Measurements from ENCODE around the gene KIAA1671. TPM values are rescaled to one million over a fixed set of nuclear protein-coding genes. Genes with fewer than 3 reads are reported as not detected.
A peak's percentile ranks its signal among the peaks of the same experiment; 100 is the strongest.

KIAA1671 gene
- total and polyA plus RNA-seq, 4 donors: 8.7 to 35.9 (median 19.1) TPM

DNA sequence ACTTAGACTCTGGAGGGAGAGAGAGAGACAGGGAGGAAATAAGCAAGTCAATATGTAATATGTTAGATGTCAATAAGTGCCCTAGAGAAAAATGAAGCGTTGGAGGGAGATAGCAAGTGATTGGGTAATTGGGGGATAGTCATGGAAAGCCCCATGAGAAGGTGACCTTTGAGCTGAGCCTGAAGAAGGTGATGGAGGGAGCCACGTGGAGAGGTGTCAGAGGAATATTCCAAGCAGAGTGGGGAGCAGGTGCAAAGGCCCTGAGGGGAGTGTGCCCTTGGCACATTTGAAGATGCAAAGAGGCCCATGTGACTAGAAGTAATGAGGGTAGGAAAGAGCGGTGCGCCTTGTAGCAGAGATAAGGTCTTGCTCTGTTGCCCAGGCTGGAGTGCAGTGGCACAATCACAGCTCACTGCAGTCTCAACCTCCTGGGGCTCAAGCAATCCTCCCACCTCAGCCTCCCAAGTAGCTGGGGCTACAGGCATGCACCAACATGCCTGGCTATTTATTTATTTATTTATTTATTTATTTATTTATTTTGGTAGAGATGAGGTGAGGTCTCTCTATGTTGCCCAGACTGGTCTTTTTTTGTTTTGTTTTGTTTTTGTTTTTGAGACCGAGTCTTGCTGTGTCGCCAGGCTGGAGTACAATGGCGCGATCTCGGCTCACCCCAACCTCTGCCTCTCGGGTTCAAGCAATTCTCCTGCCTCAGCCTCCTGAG lies 8.1 kb upstream of the KIAA1671 start:
- no peak for DNase-seq (ENCODE audit: low spot score)
- Histone ChIP-seq H3K9ac (ENCODE audit: low read depth in 1 of 2, low read length in 2 of 2) (no peak overlapping the region), H3K9me3 (ENCODE audit: control insufficient read depth in 4 of 4, low read length in 3 of 4) (no peaks in the 10 kb centered on the region), H3K27me3 (ENCODE audit: control insufficient read depth in 4 of 4, insufficient read depth in 4 of 4, low read length in 3 of 4) (no peaks in the 10 kb centered on the region), H3K27ac (ENCODE audit: low read depth in 1 of 2, low read length in 2 of 2) (no peak overlapping the region), H3K4me3 (ENCODE audit: low read depth in 1 of 3, low read length in 3 of 3) (no peak overlapping the region), H3K36me3 (ENCODE audit: control insufficient read depth in 4 of 4, insufficient read depth in 3 of 4, low read depth in 1 of 4, low read length in 3 of 4) (no peaks in the 10 kb centered on the region), H3K4me1 (ENCODE audit: control insufficient read depth in 4 of 4, insufficient read depth in 4 of 4, low read length in 3 of 4) (peaks cover 0 to 5% (median 0%) of the 10 kb centered on the region in 4 donors)
- TF ChIP-seq HNF4A (conservative IDR thresholded peaks at IDR 0.05): peak; percentile 11 to 12
- no peak for TF ChIP-seq JUND (IDR thresholded peaks at IDR 0.05)
- TF ChIP-seq, protein P1, sequence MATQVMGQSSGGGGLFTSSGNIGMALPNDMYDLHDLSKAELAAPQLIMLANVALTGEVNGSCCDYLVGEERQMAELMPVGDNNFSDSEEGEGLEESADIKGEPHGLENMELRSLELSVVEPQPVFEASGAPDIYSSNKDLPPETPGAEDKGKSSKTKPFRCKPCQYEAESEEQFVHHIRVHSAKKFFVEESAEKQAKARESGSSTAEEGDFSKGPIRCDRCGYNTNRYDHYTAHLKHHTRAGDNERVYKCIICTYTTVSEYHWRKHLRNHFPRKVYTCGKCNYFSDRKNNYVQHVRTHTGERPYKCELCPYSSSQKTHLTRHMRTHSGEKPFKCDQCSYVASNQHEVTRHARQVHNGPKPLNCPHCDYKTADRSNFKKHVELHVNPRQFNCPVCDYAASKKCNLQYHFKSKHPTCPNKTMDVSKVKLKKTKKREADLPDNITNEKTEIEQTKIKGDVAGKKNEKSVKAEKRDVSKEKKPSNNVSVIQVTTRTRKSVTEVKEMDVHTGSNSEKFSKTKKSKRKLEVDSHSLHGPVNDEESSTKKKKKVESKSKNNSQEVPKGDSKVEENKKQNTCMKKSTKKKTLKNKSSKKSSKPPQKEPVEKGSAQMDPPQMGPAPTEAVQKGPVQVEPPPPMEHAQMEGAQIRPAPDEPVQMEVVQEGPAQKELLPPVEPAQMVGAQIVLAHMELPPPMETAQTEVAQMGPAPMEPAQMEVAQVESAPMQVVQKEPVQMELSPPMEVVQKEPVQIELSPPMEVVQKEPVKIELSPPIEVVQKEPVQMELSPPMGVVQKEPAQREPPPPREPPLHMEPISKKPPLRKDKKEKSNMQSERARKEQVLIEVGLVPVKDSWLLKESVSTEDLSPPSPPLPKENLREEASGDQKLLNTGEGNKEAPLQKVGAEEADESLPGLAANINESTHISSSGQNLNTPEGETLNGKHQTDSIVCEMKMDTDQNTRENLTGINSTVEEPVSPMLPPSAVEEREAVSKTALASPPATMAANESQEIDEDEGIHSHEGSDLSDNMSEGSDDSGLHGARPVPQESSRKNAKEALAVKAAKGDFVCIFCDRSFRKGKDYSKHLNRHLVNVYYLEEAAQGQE (IDR thresholded peaks at IDR 0.05): no peak
- TF ChIP-seq EGR1 (IDR thresholded peaks at IDR 0.05; ENCODE audit: low read depth in 2 of 2): no peak
- no peak for TF ChIP-seq RXRA (IDR thresholded peaks at IDR 0.05)
- 83% methylated on average over 10 of the region's 10 CpGs for WGBS

DNA sequence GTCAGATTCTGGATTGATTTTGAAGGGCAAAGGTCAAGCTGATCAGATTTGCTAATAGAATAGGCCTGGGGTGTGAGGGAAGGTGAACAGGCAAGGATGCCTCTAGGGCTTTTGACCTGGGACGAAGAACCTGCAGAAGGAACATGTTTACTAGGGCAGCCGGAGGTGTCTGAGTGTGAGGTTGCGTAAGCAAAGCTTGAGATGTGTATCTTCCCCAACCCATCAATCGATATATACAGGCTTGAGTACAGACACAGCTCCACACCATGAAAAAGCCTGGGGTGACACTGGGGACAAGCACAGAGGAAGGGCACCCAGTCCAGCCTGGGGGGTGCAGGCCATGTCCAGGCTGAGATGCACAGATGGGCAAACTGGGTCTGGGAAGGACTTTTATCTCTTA lies 7.1 kb upstream of the KIAA1671 start:
- DNase-seq (ENCODE audit: low spot score): no peak
- no peaks in the 10 kb centered on the region for H3K9me3 ChIP-seq (ENCODE audit: control insufficient read depth in 4 of 4, low read length in 3 of 4)
- no peak overlapping the region for H3K27ac ChIP-seq (ENCODE audit: low read depth in 1 of 2, low read length in 2 of 2)
- H3K36me3 ChIP-seq (ENCODE audit: control insufficient read depth in 4 of 4, insufficient read depth in 3 of 4, low read depth in 1 of 4, low read length in 3 of 4): no peaks in the 10 kb centered on the region
- H3K9ac ChIP-seq (ENCODE audit: low read depth in 1 of 2, low read length in 2 of 2): no peak overlapping the region
- H3K4me3 ChIP-seq (ENCODE audit: low read depth in 1 of 3, low read length in 3 of 3): no peak overlapping the region
- H3K27me3 ChIP-seq (ENCODE audit: control insufficient read depth in 4 of 4, insufficient read depth in 4 of 4, low read length in 3 of 4): no peaks in the 10 kb centered on the region
- TF ChIP-seq FOXA2 (IDR thresholded peaks at IDR 0.05) (no peak), GABPA (IDR thresholded peaks at IDR 0.05 in 1 of 2, conservative IDR thresholded peaks at IDR 0.05 in 1 of 2) (no peak)
- TF ChIP-seq, protein P2, sequence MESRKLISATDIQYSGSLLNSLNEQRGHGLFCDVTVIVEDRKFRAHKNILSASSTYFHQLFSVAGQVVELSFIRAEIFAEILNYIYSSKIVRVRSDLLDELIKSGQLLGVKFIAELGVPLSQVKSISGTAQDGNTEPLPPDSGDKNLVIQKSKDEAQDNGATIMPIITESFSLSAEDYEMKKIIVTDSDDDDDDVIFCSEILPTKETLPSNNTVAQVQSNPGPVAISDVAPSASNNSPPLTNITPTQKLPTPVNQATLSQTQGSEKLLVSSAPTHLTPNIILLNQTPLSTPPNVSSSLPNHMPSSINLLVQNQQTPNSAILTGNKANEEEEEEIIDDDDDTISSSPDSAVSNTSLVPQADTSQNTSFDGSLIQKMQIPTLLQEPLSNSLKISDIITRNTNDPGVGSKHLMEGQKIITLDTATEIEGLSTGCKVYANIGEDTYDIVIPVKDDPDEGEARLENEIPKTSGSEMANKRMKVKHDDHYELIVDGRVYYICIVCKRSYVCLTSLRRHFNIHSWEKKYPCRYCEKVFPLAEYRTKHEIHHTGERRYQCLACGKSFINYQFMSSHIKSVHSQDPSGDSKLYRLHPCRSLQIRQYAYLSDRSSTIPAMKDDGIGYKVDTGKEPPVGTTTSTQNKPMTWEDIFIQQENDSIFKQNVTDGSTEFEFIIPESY (IDR thresholded peaks at IDR 0.05): no peak
- peaks cover 0 to 5% (median 0%) of the 10 kb centered on the region in 4 donors for H3K4me1 ChIP-seq (ENCODE audit: control insufficient read depth in 4 of 4, insufficient read depth in 4 of 4, low read length in 3 of 4)
- WGBS: 61% methylated on average over 4 of the region's 4 CpGs

DNA sequence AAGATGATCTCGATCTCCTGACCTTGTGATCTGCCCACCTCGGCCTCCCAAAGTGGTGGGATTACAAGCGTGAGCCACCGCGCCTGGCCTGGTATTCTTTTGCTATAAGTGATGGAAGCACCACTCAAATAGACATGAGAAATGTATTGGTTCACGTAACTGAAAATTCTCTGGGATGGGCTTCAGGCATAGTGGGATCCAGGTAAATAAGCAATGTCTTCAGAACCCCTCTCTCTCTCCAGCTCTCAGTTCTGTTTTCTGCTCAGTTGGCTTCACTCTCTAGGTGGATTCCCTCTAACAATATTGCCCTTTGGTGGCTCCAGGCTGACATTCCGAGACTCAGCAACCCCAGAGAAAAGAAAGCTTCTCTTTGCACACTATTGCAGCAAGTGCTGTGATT lies 5.1 kb upstream of the KIAA1671 start:
- Histone ChIP-seq H3K27me3 (ENCODE audit: control insufficient read depth in 4 of 4, insufficient read depth in 4 of 4, low read length in 3 of 4) (no peaks in the 10 kb centered on the region), H3K27ac (ENCODE audit: low read depth in 1 of 2, low read length in 2 of 2) (no peak overlapping the region), H3K9me3 (ENCODE audit: control insufficient read depth in 4 of 4, low read length in 3 of 4) (no peaks in the 10 kb centered on the region), H3K4me1 (ENCODE audit: control insufficient read depth in 4 of 4, insufficient read depth in 4 of 4, low read length in 3 of 4) (peaks cover 0 to 8% (median 3%) of the 10 kb centered on the region in 4 donors), H3K36me3 (ENCODE audit: control insufficient read depth in 4 of 4, insufficient read depth in 3 of 4, low read depth in 1 of 4, low read length in 3 of 4) (no peaks in the 10 kb centered on the region), H3K9ac (ENCODE audit: low read depth in 1 of 2, low read length in 2 of 2) (no peak overlapping the region), H3K4me3 (ENCODE audit: low read depth in 1 of 3, low read length in 3 of 3) (no peak overlapping the region)
- no peak for DNase-seq (ENCODE audit: low spot score)
- 91% methylated on average over 7 of the region's 7 CpGs for WGBS
- TF ChIP-seq HNF4G (IDR thresholded peaks at IDR 0.05) (no peak), GABPA (IDR thresholded peaks at IDR 0.05 in 1 of 2, conservative IDR thresholded peaks at IDR 0.05 in 1 of 2) (no peak)
- TF ChIP-seq, protein P3, sequence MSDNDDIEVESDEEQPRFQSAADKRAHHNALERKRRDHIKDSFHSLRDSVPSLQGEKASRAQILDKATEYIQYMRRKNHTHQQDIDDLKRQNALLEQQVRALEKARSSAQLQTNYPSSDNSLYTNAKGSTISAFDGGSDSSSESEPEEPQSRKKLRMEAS (IDR thresholded peaks at IDR 0.05): no peak
- TF ChIP-seq, protein P2 (IDR thresholded peaks at IDR 0.05): no peak

Data from liver (tissue), 9 donors.